Measurements from ENCODE around the gene INSL3. TPM values are rescaled to one million over a fixed set of nuclear protein-coding genes. Genes with fewer than 3 reads are reported as not detected.

INSL3 gene
- total and polyA plus RNA-seq, 2 of the 13 experiments (the other 11 are each of a cell fraction or from before 2014, with no cell fraction given), result 0.30 TPM; not detected in 1

DNA sequence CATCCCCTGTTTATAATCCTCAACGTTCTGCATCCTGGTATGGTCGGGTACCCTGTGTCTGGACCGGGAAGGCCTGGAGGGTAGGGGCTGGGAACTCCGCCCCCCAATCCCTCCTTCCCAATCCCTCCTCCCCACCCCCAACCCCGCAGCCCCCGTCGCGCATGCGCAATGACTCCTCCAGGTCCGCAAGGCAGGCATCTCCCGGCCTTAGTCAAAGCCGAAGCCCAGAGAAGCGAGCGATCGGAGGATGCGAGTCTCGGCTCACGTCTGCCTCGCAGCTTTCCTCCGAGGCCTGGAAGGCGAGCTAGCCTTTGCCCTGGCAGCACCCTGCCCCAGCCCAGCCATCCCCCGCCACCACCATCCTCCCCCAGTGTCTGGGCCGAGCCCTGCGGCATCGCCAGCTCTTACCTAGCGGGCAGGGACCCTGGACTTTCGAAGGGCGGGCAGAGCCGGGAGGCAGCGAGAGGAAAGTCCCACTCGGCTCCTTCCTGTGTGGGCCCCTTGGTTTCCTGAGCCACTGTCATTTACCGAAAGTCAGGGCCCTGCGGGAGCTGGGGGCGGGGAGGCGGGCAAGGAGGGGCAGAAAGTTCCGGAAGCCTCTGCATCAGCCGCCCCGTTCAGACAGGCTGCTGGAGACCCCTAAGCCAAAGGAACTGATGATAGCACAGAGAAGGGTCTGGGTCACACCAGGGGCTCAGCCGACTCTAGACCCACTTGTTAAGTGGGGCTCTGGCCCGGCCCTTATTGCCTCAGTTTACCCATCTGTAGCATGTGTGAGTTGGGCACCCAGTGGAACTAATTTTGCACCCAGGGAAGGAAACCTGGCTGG, 26.4 kb upstream of the INSL3 start, which contains the start of gene JAK3 (continued):
- TF ChIP-seq, protein P1, sequence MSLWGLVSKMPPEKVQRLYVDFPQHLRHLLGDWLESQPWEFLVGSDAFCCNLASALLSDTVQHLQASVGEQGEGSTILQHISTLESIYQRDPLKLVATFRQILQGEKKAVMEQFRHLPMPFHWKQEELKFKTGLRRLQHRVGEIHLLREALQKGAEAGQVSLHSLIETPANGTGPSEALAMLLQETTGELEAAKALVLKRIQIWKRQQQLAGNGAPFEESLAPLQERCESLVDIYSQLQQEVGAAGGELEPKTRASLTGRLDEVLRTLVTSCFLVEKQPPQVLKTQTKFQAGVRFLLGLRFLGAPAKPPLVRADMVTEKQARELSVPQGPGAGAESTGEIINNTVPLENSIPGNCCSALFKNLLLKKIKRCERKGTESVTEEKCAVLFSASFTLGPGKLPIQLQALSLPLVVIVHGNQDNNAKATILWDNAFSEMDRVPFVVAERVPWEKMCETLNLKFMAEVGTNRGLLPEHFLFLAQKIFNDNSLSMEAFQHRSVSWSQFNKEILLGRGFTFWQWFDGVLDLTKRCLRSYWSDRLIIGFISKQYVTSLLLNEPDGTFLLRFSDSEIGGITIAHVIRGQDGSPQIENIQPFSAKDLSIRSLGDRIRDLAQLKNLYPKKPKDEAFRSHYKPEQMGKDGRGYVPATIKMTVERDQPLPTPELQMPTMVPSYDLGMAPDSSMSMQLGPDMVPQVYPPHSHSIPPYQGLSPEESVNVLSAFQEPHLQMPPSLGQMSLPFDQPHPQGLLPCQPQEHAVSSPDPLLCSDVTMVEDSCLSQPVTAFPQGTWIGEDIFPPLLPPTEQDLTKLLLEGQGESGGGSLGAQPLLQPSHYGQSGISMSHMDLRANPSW (CRISPR knock-in tag; IDR thresholded peaks at IDR 0.05; ENCODE audit: borderline replicate concordance), result no peak
- TF ChIP-seq DMAP1 (CRISPR knock-in tag; IDR thresholded peaks at IDR 0.05) (peak; percentile 41; the same call in 1 of the 2 replicates), ZNF841 (CRISPR knock-in tag; IDR thresholded peaks at IDR 0.05; ENCODE audit: borderline replicate concordance) (no peak), ZNF660 (CRISPR knock-in tag; IDR thresholded peaks at IDR 0.05; ENCODE audit: borderline replicate concordance, low read depth) (no peak), SCMH1 (CRISPR knock-in tag; IDR thresholded peaks at IDR 0.05; ENCODE audit: borderline replicate concordance) (no peak), NBN (conservative IDR thresholded peaks at IDR 0.05) (no peak), ZNF350 (CRISPR knock-in tag; IDR thresholded peaks at IDR 0.05; ENCODE audit: borderline replicate concordance, low read depth) (peak; percentile 58), ISX (CRISPR knock-in tag; conservative IDR thresholded peaks at IDR 0.05) (no peak), SRSF4 (IDR thresholded peaks at IDR 0.05; ENCODE audit: low read depth, low read length, poor library complexity, severe bottlenecking) (no peak), RELA (CRISPR knock-in tag; IDR thresholded peaks at IDR 0.05) (peak; percentile 81; the same call in 1 of the 2 replicates)
- TF ChIP-seq, protein P2, sequence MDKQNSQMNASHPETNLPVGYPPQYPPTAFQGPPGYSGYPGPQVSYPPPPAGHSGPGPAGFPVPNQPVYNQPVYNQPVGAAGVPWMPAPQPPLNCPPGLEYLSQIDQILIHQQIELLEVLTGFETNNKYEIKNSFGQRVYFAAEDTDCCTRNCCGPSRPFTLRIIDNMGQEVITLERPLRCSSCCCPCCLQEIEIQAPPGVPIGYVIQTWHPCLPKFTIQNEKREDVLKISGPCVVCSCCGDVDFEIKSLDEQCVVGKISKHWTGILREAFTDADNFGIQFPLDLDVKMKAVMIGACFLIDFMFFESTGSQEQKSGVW (CRISPR knock-in tag; IDR thresholded peaks at IDR 0.05; ENCODE audit: borderline replicate concordance), result no peak
- TF ChIP-seq, protein P3, sequence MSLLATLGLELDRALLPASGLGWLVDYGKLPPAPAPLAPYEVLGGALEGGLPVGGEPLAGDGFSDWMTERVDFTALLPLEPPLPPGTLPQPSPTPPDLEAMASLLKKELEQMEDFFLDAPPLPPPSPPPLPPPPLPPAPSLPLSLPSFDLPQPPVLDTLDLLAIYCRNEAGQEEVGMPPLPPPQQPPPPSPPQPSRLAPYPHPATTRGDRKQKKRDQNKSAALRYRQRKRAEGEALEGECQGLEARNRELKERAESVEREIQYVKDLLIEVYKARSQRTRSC (CRISPR knock-in tag; IDR thresholded peaks at IDR 0.05; ENCODE audit: low read depth), result no peak
- TF ChIP-seq, protein P4, sequence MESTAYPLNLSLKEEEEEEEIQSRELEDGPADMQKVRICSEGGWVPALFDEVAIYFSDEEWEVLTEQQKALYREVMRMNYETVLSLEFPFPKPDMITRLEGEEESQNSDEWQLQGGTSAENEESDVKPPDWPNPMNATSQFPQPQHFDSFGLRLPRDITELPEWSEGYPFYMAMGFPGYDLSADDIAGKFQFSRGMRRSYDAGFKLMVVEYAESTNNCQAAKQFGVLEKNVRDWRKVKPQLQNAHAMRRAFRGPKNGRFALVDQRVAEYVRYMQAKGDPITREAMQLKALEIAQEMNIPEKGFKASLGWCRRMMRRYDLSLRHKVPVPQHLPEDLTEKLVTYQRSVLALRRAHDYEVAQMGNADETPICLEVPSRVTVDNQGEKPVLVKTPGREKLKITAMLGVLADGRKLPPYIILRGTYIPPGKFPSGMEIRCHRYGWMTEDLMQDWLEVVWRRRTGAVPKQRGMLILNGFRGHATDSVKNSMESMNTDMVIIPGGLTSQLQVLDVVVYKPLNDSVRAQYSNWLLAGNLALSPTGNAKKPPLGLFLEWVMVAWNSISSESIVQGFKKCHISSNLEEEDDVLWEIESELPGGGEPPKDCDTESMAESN (CRISPR knock-in tag; conservative IDR thresholded peaks at IDR 0.05), result no peak
- TF ChIP-seq, protein P5, sequence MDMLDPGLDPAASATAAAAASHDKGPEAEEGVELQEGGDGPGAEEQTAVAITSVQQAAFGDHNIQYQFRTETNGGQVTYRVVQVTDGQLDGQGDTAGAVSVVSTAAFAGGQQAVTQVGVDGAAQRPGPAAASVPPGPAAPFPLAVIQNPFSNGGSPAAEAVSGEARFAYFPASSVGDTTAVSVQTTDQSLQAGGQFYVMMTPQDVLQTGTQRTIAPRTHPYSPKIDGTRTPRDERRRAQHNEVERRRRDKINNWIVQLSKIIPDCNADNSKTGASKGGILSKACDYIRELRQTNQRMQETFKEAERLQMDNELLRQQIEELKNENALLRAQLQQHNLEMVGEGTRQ (IDR thresholded peaks at IDR 0.05; ENCODE audit: low read depth, low read length), result no peak
- TF ChIP-seq, protein P5 (CRISPR knock-in tag; IDR thresholded peaks at IDR 0.05; ENCODE audit: borderline replicate concordance), result peak; percentile 33; the same call in 1 of the 2 replicates
